SK-N-SH (cell line): ENCODE results near the gene TMEM176B. TPM values are rescaled to one million over a fixed set of nuclear protein-coding genes. Genes with fewer than 3 reads are reported as not detected.

Experiments
- CTCF ChIA-PET: fragments of 300-600, 350-600 bp; formaldehyde crosslinking; extraction: SDS; loops from one replicate; lab custom pipeline; 2021; lab: Yijun Ruan, JAX
- POLR2A ChIA-PET: fragments of 350-600 bp; sonication (Branson Sonifier 250); formaldehyde crosslinking; extraction: SDS; loops from one replicate; lab custom pipeline; 2020; ENCODE audit warnings: antibody characterized with exemption, inconsistent platforms; lab: Yijun Ruan, JAX
- DNase-seq: peaks from one replicate; pipeline ENCODE4 v3.0.0; 2012
- H2AFZ ChIP-seq: fragments of 200-600 bp; sonication (generic); 2 replicates; pipeline ENCODE4 v1.8.1; 2016; ENCODE audit warnings: antibody characterized with exemption, mild to moderate bottlenecking, low read depth
- H3F3A ChIP-seq: fragments of 200-600 bp; sonication (generic); replicated peaks from 2 replicates; pipeline ENCODE3; 2016; ENCODE audit warnings: antibody characterized with exemption, mild to moderate bottlenecking; ENCODE audit not compliant: insufficient read depth
- H3K27ac ChIP-seq, 2 experiments: fragments of 200-500 bp in 1 of 2; fragments of 200-600 bp in 1 of 2; sonication (Bioruptor generic) in 1 of 2; sonication (generic), shearing (Covaris generic) in 1 of 2; 2 replicates each; pipeline versions ENCODE4 v1.5.1 to v1.6.1; 2014 to 2016; ENCODE audit warnings: low read depth in 2 of 2, inconsistent platforms in 1 of 2, low read length in 1 of 2, mild to moderate bottlenecking in 1 of 2, mixed read lengths in 1 of 2
- H3K27me3 ChIP-seq: fragments of 200-600 bp; sonication (generic), shearing (Covaris generic); 2 replicates; pipeline ENCODE4 v1.6.1; 2016; ENCODE audit warnings: mixed run types; ENCODE audit not compliant: insufficient read depth
- H3K36me3 ChIP-seq, 2 experiments: fragments of 200-500 bp in 1 of 2; fragments of 200-600 bp in 1 of 2; sonication (Bioruptor generic) in 1 of 2; sonication (generic) in 1 of 2; replicated peaks in 1 of 2; 2 replicates each; pipeline versions ENCODE3 to v1.5.1; 2014 to 2016; ENCODE audit warnings: low read length in 1 of 2, mild to moderate bottlenecking in 1 of 2; ENCODE audit not compliant: insufficient read depth in 2 of 2, control insufficient read depth in 1 of 2
- H3K4me1 ChIP-seq, 2 experiments: fragments of 200-500 bp in 1 of 2; fragments of 200-600 bp in 1 of 2; sonication (Bioruptor generic) in 1 of 2; sonication (generic), shearing (Covaris generic) in 1 of 2; 2 replicates each; pipeline versions ENCODE4 v1.5.1 to v1.6.1; 2014 to 2016; ENCODE audit warnings: low read depth in 1 of 2, low read length in 1 of 2, mixed run types in 1 of 2; ENCODE audit not compliant: insufficient read depth in 2 of 2, control insufficient read depth in 1 of 2
- H3K4me2 ChIP-seq: fragments of 200-600 bp; sonication (generic), shearing (Covaris generic); 2 replicates; pipeline ENCODE4 v1.6.1; 2017; ENCODE audit warnings: mixed run types
- H3K4me3 ChIP-seq, 2 experiments: fragments of 200-500 bp in 1 of 2; fragments of 200-600 bp in 1 of 2; sonication (Bioruptor generic) in 1 of 2; sonication (generic), shearing (Covaris generic) in 1 of 2; 2 replicates each; pipeline versions ENCODE4 v1.5.1 to v1.8.1; 2014 to 2016; ENCODE audit warnings: low read depth in 2 of 2, inconsistent platforms in 1 of 2, low read length in 1 of 2, mild to moderate bottlenecking in 1 of 2, mixed read lengths in 1 of 2, moderate library complexity in 1 of 2
- H3K79me2 ChIP-seq: fragments of 200-600 bp; sonication (generic); 2 replicates; pipeline ENCODE4 v1.8.1; 2017; ENCODE audit warnings: mild to moderate bottlenecking; ENCODE audit not compliant: insufficient read depth
- H3K9ac ChIP-seq: fragments of 200-600 bp; sonication (generic); 2 replicates; pipeline ENCODE4 v1.6.1; 2017; ENCODE audit warnings: mixed run types
- H3K9me2 ChIP-seq: fragments of 200-600 bp; sonication (generic); 2 replicates; pipeline ENCODE4 v1.6.1; 2017; ENCODE audit warnings: mixed run types
- H3K9me3 ChIP-seq: fragments of 200-600 bp; sonication (generic); 2 replicates; pipeline ENCODE4 v1.6.1; 2017; ENCODE audit warnings: mixed run types, mild to moderate bottlenecking, moderate library complexity
- H4K20me1 ChIP-seq: fragments of 200-600 bp; sonication (generic); 2 replicates; pipeline ENCODE4 v1.6.1; 2017; ENCODE audit warnings: mild to moderate bottlenecking, mixed run types; ENCODE audit not compliant: insufficient read depth
- EZH2phosphoT487 ChIP-seq: fragments of 200-600 bp; sonication (generic); IDR thresholded peaks from 2 replicates; pipeline ENCODE4 v1.6.1; 2017; ENCODE audit warnings: low read depth, mixed run types, mild to moderate bottlenecking, antibody characterized with exemption, moderate library complexity, borderline replicate concordance
- FOSL2 ChIP-seq: IDR thresholded peaks from 2 replicates; pipeline ENCODE4 v1.4.0; 2012; ENCODE audit warnings: low read depth, mild to moderate bottlenecking, moderate library complexity, borderline replicate concordance
- GABPA ChIP-seq: IDR thresholded peaks from 2 replicates; pipeline ENCODE4 v1.4.0; 2012; ENCODE audit warnings: low read depth, mild to moderate bottlenecking
- GATA2 ChIP-seq: sonication (generic); formaldehyde crosslinking; IDR thresholded peaks from 2 replicates; pipeline ENCODE4 v1.5.0; 2020; ENCODE audit warnings: mild to moderate bottlenecking, missing genetic modification reagents
- JUND ChIP-seq: IDR thresholded peaks from 2 replicates; pipeline ENCODE4 v1.4.0; 2012
- NRF1 ChIP-seq: IDR thresholded peaks from 2 replicates; pipeline ENCODE4 v1.6.1; 2012; ENCODE audit warnings: low read depth, mild to moderate bottlenecking, low read length
- POLR2AphosphoS5 ChIP-seq: IDR thresholded peaks from 2 replicates; pipeline ENCODE4 v1.6.1; 2012; ENCODE audit warnings: low read depth, low read length
- RFX5 ChIP-seq: IDR thresholded peaks from 2 replicates; pipeline ENCODE4 v1.6.1; 2012; ENCODE audit warnings: mild to moderate bottlenecking, improper control_type of control experiment, low read length
- RXRA ChIP-seq: IDR thresholded peaks from 2 replicates; pipeline ENCODE4 v1.4.0; 2012; ENCODE audit warnings: low read depth, mild to moderate bottlenecking, borderline replicate concordance
- SIN3A ChIP-seq: IDR thresholded peaks from 2 replicates; pipeline ENCODE4 v1.6.1; 2012; ENCODE audit warnings: low read depth, mild to moderate bottlenecking, low read length, moderate library complexity, borderline replicate concordance
- TAF1 ChIP-seq: IDR thresholded peaks from 2 replicates; pipeline ENCODE4 v1.6.1; 2012; ENCODE audit warnings: low read depth, mild to moderate bottlenecking, low read length, moderate library complexity, borderline replicate concordance
- TCF12 ChIP-seq: IDR thresholded peaks from 2 replicates; pipeline ENCODE4 v1.4.0; 2012
- YY1 ChIP-seq: IDR thresholded peaks from 2 replicates; pipeline ENCODE4 v1.4.0; 2012; ENCODE audit warnings: low read depth, mild to moderate bottlenecking
- WGBS: methylation state at CpG from one replicate; pipeline ENCODE4 v1.1.6; 2017; ENCODE audit warnings: low lambda C conversion rate; 5-methylcytosine and 5-hydroxymethylcytosine counted together
- polyA plus RNA-seq, 3 experiments: library from polyadenylated mRNA; depleted of rRNA; stranded (reverse); fragments of >200 nt; gene quantifications; 2 replicates each; pipeline ENCODE4 v1.2.3, GENCODE V29; 2012
- TF ChIP-seq, protein P1 (sequence below): IDR thresholded peaks from 2 replicates; pipeline ENCODE4 v1.6.1; 2012; ENCODE audit warnings: mild to moderate bottlenecking, low read depth, low read length, moderate library complexity
- TF ChIP-seq, protein P2 (sequence below): IDR thresholded peaks from 2 replicates; pipeline ENCODE4 v1.4.0; 2012; ENCODE audit warnings: low read depth
- TF ChIP-seq, protein P3 (sequence below): fragments of 200-600 bp; sonication (generic); IDR thresholded peaks from 2 replicates; pipeline ENCODE4 v1.6.1; 2017; ENCODE audit warnings: antibody characterized with exemption, mild to moderate bottlenecking, moderate library complexity
- TF ChIP-seq, protein P4 (sequence below): IDR thresholded peaks from 2 replicates; pipeline ENCODE4; 2012
- TF ChIP-seq, protein P5 (sequence below): fragments of 150-350 bp; IDR thresholded peaks from 2 replicates; pipeline ENCODE4 v1.6.1; 2017; ENCODE audit warnings: antibody characterized with exemption, low read length, low read depth, borderline replicate concordance

Gene TMEM176B
- polyA plus RNA-seq, 1 of the 3 experiments (the other 2 are of a cell fraction), result not detected

DNA sequence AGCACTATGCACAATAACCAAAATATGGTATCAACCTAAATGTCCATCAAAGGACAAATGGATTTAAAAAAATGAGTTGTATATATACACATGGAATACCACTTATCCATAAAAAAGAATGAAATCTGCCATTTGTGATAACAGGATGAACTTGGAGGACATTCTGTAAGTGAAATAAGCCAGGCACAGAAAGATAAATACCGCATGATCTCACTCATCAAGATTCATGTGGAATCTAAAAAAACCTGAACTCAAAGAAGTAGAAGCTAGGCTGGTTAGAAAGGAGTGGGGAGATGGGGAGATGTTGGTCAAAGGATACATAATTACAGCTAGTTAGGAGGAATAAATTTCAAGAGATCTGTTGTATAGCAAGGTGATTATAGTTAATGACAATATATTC lies 34.9 kb upstream of the TMEM176B start:
- no peaks in the 10 kb centered on the region for H3F3A ChIP-seq
- no peaks in the 10 kb centered on the region for H3K36me3 ChIP-seq
- no peak overlapping the region for H3K4me3 ChIP-seq
- no peak overlapping the region for H3K9ac ChIP-seq
- CTCF ChIA-PET, result interaction anchor here (0.8 to 1.2 kb wide), 3 partner anchors 8 to 56 kb away, joined by 3 read pairs; no protein-coding TSS in a partner anchor
- TF ChIP-seq TCF12 (no peak), TAF1 (no peak), NRF1 (no peak), EZH2phosphoT487 (no peak), POLR2AphosphoS5 (no peak), GATA2 (CRISPR knock-in tag) (no peak), GABPA (no peak), YY1 (no peak), RXRA (no peak), RFX5 (no peak), JUND (no peak), FOSL2 (no peak), SIN3A (no peak)
- TF ChIP-seq, protein P1, sequence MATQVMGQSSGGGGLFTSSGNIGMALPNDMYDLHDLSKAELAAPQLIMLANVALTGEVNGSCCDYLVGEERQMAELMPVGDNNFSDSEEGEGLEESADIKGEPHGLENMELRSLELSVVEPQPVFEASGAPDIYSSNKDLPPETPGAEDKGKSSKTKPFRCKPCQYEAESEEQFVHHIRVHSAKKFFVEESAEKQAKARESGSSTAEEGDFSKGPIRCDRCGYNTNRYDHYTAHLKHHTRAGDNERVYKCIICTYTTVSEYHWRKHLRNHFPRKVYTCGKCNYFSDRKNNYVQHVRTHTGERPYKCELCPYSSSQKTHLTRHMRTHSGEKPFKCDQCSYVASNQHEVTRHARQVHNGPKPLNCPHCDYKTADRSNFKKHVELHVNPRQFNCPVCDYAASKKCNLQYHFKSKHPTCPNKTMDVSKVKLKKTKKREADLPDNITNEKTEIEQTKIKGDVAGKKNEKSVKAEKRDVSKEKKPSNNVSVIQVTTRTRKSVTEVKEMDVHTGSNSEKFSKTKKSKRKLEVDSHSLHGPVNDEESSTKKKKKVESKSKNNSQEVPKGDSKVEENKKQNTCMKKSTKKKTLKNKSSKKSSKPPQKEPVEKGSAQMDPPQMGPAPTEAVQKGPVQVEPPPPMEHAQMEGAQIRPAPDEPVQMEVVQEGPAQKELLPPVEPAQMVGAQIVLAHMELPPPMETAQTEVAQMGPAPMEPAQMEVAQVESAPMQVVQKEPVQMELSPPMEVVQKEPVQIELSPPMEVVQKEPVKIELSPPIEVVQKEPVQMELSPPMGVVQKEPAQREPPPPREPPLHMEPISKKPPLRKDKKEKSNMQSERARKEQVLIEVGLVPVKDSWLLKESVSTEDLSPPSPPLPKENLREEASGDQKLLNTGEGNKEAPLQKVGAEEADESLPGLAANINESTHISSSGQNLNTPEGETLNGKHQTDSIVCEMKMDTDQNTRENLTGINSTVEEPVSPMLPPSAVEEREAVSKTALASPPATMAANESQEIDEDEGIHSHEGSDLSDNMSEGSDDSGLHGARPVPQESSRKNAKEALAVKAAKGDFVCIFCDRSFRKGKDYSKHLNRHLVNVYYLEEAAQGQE, result no peak
- TF ChIP-seq, protein P2, sequence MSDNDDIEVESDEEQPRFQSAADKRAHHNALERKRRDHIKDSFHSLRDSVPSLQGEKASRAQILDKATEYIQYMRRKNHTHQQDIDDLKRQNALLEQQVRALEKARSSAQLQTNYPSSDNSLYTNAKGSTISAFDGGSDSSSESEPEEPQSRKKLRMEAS, result no peak
- TF ChIP-seq, protein P3, sequence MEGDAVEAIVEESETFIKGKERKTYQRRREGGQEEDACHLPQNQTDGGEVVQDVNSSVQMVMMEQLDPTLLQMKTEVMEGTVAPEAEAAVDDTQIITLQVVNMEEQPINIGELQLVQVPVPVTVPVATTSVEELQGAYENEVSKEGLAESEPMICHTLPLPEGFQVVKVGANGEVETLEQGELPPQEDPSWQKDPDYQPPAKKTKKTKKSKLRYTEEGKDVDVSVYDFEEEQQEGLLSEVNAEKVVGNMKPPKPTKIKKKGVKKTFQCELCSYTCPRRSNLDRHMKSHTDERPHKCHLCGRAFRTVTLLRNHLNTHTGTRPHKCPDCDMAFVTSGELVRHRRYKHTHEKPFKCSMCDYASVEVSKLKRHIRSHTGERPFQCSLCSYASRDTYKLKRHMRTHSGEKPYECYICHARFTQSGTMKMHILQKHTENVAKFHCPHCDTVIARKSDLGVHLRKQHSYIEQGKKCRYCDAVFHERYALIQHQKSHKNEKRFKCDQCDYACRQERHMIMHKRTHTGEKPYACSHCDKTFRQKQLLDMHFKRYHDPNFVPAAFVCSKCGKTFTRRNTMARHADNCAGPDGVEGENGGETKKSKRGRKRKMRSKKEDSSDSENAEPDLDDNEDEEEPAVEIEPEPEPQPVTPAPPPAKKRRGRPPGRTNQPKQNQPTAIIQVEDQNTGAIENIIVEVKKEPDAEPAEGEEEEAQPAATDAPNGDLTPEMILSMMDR, result no peak
- TF ChIP-seq, protein P4, sequence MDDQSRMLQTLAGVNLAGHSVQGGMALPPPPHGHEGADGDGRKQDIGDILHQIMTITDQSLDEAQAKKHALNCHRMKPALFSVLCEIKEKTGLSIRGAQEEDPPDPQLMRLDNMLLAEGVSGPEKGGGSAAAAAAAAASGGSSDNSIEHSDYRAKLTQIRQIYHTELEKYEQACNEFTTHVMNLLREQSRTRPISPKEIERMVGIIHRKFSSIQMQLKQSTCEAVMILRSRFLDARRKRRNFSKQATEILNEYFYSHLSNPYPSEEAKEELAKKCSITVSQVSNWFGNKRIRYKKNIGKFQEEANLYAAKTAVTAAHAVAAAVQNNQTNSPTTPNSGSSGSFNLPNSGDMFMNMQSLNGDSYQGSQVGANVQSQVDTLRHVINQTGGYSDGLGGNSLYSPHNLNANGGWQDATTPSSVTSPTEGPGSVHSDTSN, result no peak
- TF ChIP-seq, protein P5, sequence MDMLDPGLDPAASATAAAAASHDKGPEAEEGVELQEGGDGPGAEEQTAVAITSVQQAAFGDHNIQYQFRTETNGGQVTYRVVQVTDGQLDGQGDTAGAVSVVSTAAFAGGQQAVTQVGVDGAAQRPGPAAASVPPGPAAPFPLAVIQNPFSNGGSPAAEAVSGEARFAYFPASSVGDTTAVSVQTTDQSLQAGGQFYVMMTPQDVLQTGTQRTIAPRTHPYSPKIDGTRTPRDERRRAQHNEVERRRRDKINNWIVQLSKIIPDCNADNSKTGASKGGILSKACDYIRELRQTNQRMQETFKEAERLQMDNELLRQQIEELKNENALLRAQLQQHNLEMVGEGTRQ, result no peak
- H3K4me1 ChIP-seq, result peaks cover 0 to 4% of the 10 kb centered on the region in 2 experiments; a peak in 1 of 4 replicates
- H3K27ac ChIP-seq, result no peak overlapping the region
- H3K79me2 ChIP-seq, result no peaks in the 10 kb centered on the region
- 47% methylated on average over 1 of the region's 1 CpG for WGBS
- H2AFZ ChIP-seq, result no peak overlapping the region
- H4K20me1 ChIP-seq, result no peaks in the 10 kb centered on the region
- H3K4me2 ChIP-seq, result no peak overlapping the region
- no peaks in the 10 kb centered on the region for H3K9me3 ChIP-seq
- POLR2A ChIA-PET, result no interaction called here
- DNase-seq, result no peak
- peaks cover 12% of the 10 kb centered on the region; the same call in 1 of the 2 replicates for H3K27me3 ChIP-seq
- no peaks in the 10 kb centered on the region for H3K9me2 ChIP-seq
